OCI-LY7 (cell line): ENCODE results near the gene MACF1. TPM values are rescaled to one million over a fixed set of nuclear protein-coding genes. Genes with fewer than 3 reads are reported as not detected.
"Not testable (repeated sequence)": the region's sequence is repeated elsewhere in the genome, so short reads cannot be mapped to it uniquely, and the experiment has no call there.

Source experiments
- BruUV-seq: library from RNA; stranded (reverse); fragments of 400-500 nt; replicated peaks from 2 replicates; lab custom pipeline; 2021; lab: Mats Ljungman, UMichigan
- CTCF ChIA-PET: fragments of 300-600 bp; sonication (Branson Sonifier 250); formaldehyde crosslinking; loops from one replicate; lab custom pipeline; 2022; ENCODE audit warnings: antibody characterized with exemption; ENCODE audit not compliant: unreplicated experiment; lab: Charles Lee
- POLR2A ChIA-PET: fragments of 300-600 bp; sonication (Branson Sonifier 250); formaldehyde crosslinking; loops from one replicate; lab custom pipeline; 2022; ENCODE audit warnings: antibody characterized with exemption; lab: Charles Lee
- DNase-seq: peaks from one replicate; pipeline ENCODE4 v3.0.0-alpha.2; 2015; ENCODE audit warnings: low spot score
- H2AFZ ChIP-seq: fragments of 200-600 bp; sonication (generic), shearing (Covaris generic); 2 replicates; pipeline ENCODE4 v1.6.1; 2014; ENCODE audit warnings: mild to moderate bottlenecking, antibody characterized with exemption, low read length, moderate library complexity
- H3K27ac ChIP-seq: fragments of 200-600 bp; sonication (generic); 2 replicates; pipeline ENCODE4 v1.5.1; 2014; ENCODE audit warnings: mixed run types, low read depth, mild to moderate bottlenecking, moderate library complexity, low read length, inconsistent platforms; ENCODE audit not compliant: poor library complexity, severe bottlenecking
- H3K36me3 ChIP-seq: fragments of 200-600 bp; sonication (generic); 2 replicates; pipeline ENCODE4 v1.6.1; 2014; ENCODE audit warnings: mild to moderate bottlenecking, antibody characterized with exemption, low read length, moderate library complexity, mixed read lengths; ENCODE audit not compliant: insufficient read depth
- H3K4me1 ChIP-seq: fragments of 200-600 bp; sonication (generic); 2 replicates; pipeline ENCODE4 v1.5.1; 2014; ENCODE audit warnings: mild to moderate bottlenecking, low read length; ENCODE audit not compliant: insufficient read depth, poor library complexity, severe bottlenecking
- H3K4me2 ChIP-seq: fragments of 200-600 bp; sonication (generic); 2 replicates; pipeline ENCODE4 v1.6.1; 2014; ENCODE audit warnings: mild to moderate bottlenecking, low read length
- H3K4me3 ChIP-seq: fragments of 200-600 bp; sonication (generic); 2 replicates; pipeline ENCODE4 v1.5.1; 2014; ENCODE audit warnings: mild to moderate bottlenecking, low read depth, low read length; ENCODE audit not compliant: poor library complexity, severe bottlenecking
- H3K79me2 ChIP-seq: fragments of 200-600 bp; sonication (generic); 2 replicates; pipeline ENCODE4 v1.6.1; 2016; ENCODE audit warnings: low read depth, mild to moderate bottlenecking, low read length, moderate library complexity, mixed read lengths; ENCODE audit not compliant: insufficient read depth
- H3K9me2 ChIP-seq: fragments of 200-600 bp; sonication (generic); 2 replicates; pipeline ENCODE4 v1.6.1; 2016; ENCODE audit warnings: mild to moderate bottlenecking, low read length, mixed read lengths; ENCODE audit not compliant: insufficient read depth
- H3K9me3 ChIP-seq: fragments of 200-600 bp; sonication (generic); 2 replicates; pipeline ENCODE4 v1.6.1; 2014; ENCODE audit warnings: mild to moderate bottlenecking, mixed run types, low read length, mixed read lengths
- H4K20me1 ChIP-seq: fragments of 200-600 bp; sonication (generic); 2 replicates; pipeline ENCODE4 v1.6.1; 2014; ENCODE audit warnings: mild to moderate bottlenecking, antibody characterized with exemption, low read length, moderate library complexity, mixed read lengths; ENCODE audit not compliant: insufficient read depth
- CTCF ChIP-seq: fragments of 200-600 bp; sonication (generic); conservative IDR thresholded peaks from 2 replicates; pipeline ENCODE4 v1.5.1; 2014; ENCODE audit warnings: mild to moderate bottlenecking, antibody characterized with exemption, low read length, moderate library complexity, mixed read lengths
- EZH2phosphoT487 ChIP-seq: fragments of 200-600 bp; sonication (generic); IDR thresholded peaks from 2 replicates; pipeline ENCODE4 v1.6.1; 2018; ENCODE audit warnings: low read depth, borderline replicate concordance, mild to moderate bottlenecking, mixed run types, antibody characterized with exemption, low read length, moderate library complexity, mixed read lengths
- intact Hi-C: fragments of 100-400 bp; cut with micrococcal nuclease; formaldehyde crosslinking; loops from one replicate; pipeline ENCODE4 v1.10.0; 2022; ENCODE audit not compliant: unreplicated experiment
- total RNA-seq, 2 experiments: library from RNA; depleted of rRNA in 1 of 2; stranded (reverse); fragments of >200 nt in 1 of 2; shearing (Covaris generic) in 1 of 2; gene quantifications; 2 replicates each; pipeline ENCODE4 v1.2.3, GENCODE V29; 2014 to 2022

MACF1 gene
- total RNA-seq, 2 experiments from 2014 or later = 211 to 220 TPM

DNA sequence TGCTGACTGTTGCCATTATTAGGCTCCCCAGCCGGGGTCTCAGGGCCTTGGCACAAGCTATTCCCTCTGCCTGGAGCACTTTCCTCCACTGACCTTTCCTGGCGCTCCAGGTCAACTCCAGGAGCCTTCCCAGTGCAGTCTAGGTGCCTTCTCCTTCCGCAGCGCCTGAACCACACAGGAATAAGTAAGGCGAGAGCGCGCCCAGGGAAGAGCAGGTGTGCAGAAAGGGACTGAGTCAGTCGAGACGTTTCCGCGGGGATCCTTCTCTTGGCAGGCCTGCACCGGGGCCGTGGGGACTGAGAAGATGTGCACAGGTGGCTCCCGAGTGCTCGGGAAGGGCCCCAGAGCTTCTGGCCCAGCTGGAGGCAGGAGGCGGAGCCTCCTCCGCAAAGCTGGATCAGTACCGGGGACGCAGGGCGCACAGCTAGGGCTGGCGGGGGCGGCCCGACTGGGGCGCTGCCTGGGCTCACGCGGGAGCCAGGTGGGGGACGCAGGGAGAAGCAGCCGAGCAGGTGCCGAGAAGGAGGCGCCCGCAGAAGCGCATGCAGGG, 286.2 kb downstream of the MACF1 start:
- H3K27ac ChIP-seq = no peak overlapping the region
- H3K9me3 ChIP-seq = no peaks in the 10 kb centered on the region
- H3K4me2 ChIP-seq = peak overlapping the region; percentile 64
- H3K79me2 ChIP-seq = no peaks in the 10 kb centered on the region
- TF ChIP-seq CTCF (no peak), EZH2phosphoT487 (no peak)
- H3K9me2 ChIP-seq = no peaks in the 10 kb centered on the region
- intact Hi-C loops = no loop called here
- H3K4me3 ChIP-seq = peak overlapping the region; percentile 58
- no peak for DNase-seq
- peaks cover 7% of the 10 kb centered on the region for H3K4me1 ChIP-seq
- CTCF ChIA-PET = no interaction called here
- no peak overlapping the region for H2AFZ ChIP-seq
- peaks cover 23% of the 10 kb centered on the region for H3K36me3 ChIP-seq
- H4K20me1 ChIP-seq = no peaks in the 10 kb centered on the region
- no TSS peak for BruUV-seq
- POLR2A ChIA-PET = no interaction called here

- BruUV-seq = no TSS peak
- Histone ChIP-seq H3K4me3 (peak within 1 kb of the TSS; percentile 58), H3K9me3 (no peaks in the 10 kb centered on the region), H3K9me2 (no peaks in the 10 kb centered on the region), H4K20me1 (no peaks in the 10 kb centered on the region), H2AFZ (no peak within 1 kb of the TSS), H3K79me2 (no peaks in the 10 kb centered on the region), H3K27ac (no peak within 1 kb of the TSS), H3K36me3 (peaks cover 16% of the 10 kb centered on the region), H3K4me1 (peaks cover 7% of the 10 kb centered on the region), H3K4me2 (peak within 1 kb of the TSS; percentile 64)
- CTCF ChIA-PET = no interaction called here
- peak; percentile 72 for DNase-seq
- intact Hi-C loops = no loop called here
- TF ChIP-seq CTCF = no peak
- TF ChIP-seq EZH2phosphoT487 = no peak
- POLR2A ChIA-PET = no interaction called here
These were observed 286.8 kb downstream of the MACF1 start, which contains the start of gene BMP8A for GRCh38 chr1:39491146-39491921. Gene BMP8A (plus strand): TSS chr1:39491636. CDS start chr1:39491992, 356 bp downstream.

GRCh38 chr1:39492118-39493042, 287.9 kb downstream of the MACF1 start:
- H3K9me3 ChIP-seq, intact Hi-C loops, H3K9me2 ChIP-seq, BruUV-seq, H4K20me1 ChIP-seq, H3K79me2 ChIP-seq, H3K4me2 ChIP-seq, H3K4me1 ChIP-seq, H3K27ac ChIP-seq, POLR2A ChIA-PET, H2AFZ ChIP-seq, H3K36me3 ChIP-seq, DNase-seq, H3K4me3 ChIP-seq, CTCF ChIA-PET: not testable (repeated sequence)

DNA sequence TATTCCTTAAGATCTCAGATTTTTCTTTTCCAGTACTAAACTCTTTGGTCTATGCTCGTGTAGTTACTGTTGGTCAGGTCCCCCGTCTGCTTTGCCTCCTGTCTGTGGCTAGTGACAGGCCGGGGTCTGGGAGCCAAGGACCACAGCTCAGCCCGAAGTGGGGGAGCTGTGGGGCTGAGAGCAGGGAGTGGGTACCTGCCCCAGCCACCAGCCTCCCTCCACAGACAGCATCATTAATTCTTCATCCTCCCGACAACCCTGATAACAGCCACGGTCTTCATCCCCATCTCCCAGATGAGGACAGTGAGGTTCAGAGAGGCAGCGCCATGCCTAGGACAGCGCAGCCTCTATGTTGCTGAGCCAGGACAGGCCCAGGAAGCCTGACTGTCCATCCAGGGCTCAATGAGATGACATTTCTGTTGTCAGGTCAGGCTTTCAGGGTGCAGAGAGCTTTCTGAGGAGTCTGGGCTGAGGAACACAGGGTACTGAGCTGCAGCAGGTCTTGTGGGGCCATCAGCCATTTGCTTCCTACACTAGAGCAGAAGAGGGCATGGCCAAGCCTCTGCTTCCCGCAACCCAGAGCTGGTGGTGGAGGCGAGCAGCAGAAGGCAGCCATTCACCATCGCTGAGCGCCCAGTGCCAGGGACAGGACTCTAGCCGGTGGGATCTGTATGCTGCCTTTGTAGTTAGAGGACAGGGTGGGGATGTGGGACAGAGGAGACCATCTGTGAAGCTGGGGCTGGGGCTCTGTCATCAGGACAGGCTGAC, 288.7 kb downstream of the MACF1 start:
- H2AFZ ChIP-seq, POLR2A ChIA-PET, H3K4me1 ChIP-seq, intact Hi-C loops, H3K9me3 ChIP-seq, H3K9me2 ChIP-seq, H3K4me2 ChIP-seq, DNase-seq, H3K79me2 ChIP-seq, BruUV-seq, H4K20me1 ChIP-seq, H3K4me3 ChIP-seq, H3K27ac ChIP-seq, CTCF ChIA-PET, H3K36me3 ChIP-seq: not testable (repeated sequence)
